Esophagus muscularis mucosa (tissue), 4 donors: ENCODE results near the gene SIGLEC8. TPM values are rescaled to one million over a fixed set of nuclear protein-coding genes. Genes with fewer than 3 reads are reported as not detected.
"Not testable (repeated sequence)": the region's sequence is repeated elsewhere in the genome, so short reads cannot be mapped to it uniquely, and the experiment has no call there.

Experiments
- DNase-seq: peaks from one replicate; pipeline ENCODE4 v3.0.0-alpha.2; 2017; ENCODE audit errors: extremely low spot score
- H3K27ac ChIP-seq, 4 donors: fragments of 200-600 bp; sonication (generic); replicated peaks in 1 of 4; 1 replicate in 3 of 4; 2 replicates in 1 of 4; pipeline ENCODE4 v1.5.1; 2016 to 2019; ENCODE audit warnings: mild to moderate bottlenecking in 1 of 4
- H3K27me3 ChIP-seq, 4 donors: fragments of 200-600 bp; sonication (generic); one replicate each; pipeline versions ENCODE4 v1.5.1 to v1.6.0; 2016 to 2019
- H3K36me3 ChIP-seq, 4 donors: fragments of 200-600 bp; sonication (generic); one replicate each; pipeline ENCODE4 v1.5.1; 2016 to 2019
- H3K4me1 ChIP-seq, 4 donors: fragments of 200-600 bp; sonication (generic); one replicate each; pipeline ENCODE4 v1.5.1; 2016 to 2019
- H3K4me3 ChIP-seq, 4 donors: fragments of 200-600 bp; sonication (generic); 1 replicate in 2 of 4; 2 replicates in 2 of 4; pipeline ENCODE4 v1.5.1; 2016 to 2019; ENCODE audit warnings: mild to moderate bottlenecking in 4 of 4, moderate library complexity in 1 of 4
- H3K9me3 ChIP-seq, 4 donors: fragments of 200-600 bp; sonication (generic); 1 replicate in 3 of 4; 2 replicates in 1 of 4; pipeline ENCODE4 v1.5.1; 2016 to 2019
- EP300 ChIP-seq: sonication (generic); formaldehyde crosslinking; IDR thresholded peaks from one replicate; pipeline ENCODE4 v1.6.1; 2017; ENCODE audit warnings: antibody characterized with exemption
- POLR2A ChIP-seq: fragments of 450-650 bp; IDR thresholded peaks from one replicate; pipeline ENCODE4 v1.6.1; 2017; ENCODE audit warnings: antibody characterized with exemption, moderate library complexity, mild to moderate bottlenecking, low read depth
- POLR2AphosphoS5 ChIP-seq, 2 donors: sonication (generic); formaldehyde crosslinking; IDR thresholded peaks; one replicate each; pipeline ENCODE4 v1.6.1; 2017; ENCODE audit warnings: antibody characterized with exemption in 2 of 2
- WGBS: methylation state at CpG from one replicate; pipeline ENCODE4 v1.1.5; 2018; 5-methylcytosine and 5-hydroxymethylcytosine counted together
- intact Hi-C: fragments of 100-400 bp; cut with DNase I; formaldehyde crosslinking; loops from one replicate; pipeline ENCODE4 v1.15.1; 2023
- total RNA-seq, 4 donors: library from RNA; depleted of rRNA; stranded (reverse); fragments of >200 nt; gene quantifications; one replicate each; pipeline versions ENCODE4 v1.1.0 to v1.2.1, GENCODE V29; 2016
- TF ChIP-seq, protein P1 (sequence below), 3 experiments: fragments of 200-600 bp in 2 of 3; fragments of 450-650 bp in 1 of 3; sonication (generic) in 2 of 3; IDR thresholded peaks; one replicate each; pipeline ENCODE4 v1.5.1; 2017 to 2019; ENCODE audit warnings: antibody characterized with exemption in 3 of 3, mild to moderate bottlenecking in 2 of 3, moderate library complexity in 1 of 3

SIGLEC8 gene
- total RNA-seq, 4 donors from 2014 or later = 0.66 to 1.7 (median 0.86) TPM; not detected in 1

GRCh38 chr19:51456541-51457290 is 1.5 kb downstream of the SIGLEC8 start:
- no peak for TF ChIP-seq POLR2AphosphoS5 (IDR thresholded peaks at IDR 0.05)
- no peak for TF ChIP-seq EP300
- TF ChIP-seq POLR2A = no peak
- TF ChIP-seq, protein P1, sequence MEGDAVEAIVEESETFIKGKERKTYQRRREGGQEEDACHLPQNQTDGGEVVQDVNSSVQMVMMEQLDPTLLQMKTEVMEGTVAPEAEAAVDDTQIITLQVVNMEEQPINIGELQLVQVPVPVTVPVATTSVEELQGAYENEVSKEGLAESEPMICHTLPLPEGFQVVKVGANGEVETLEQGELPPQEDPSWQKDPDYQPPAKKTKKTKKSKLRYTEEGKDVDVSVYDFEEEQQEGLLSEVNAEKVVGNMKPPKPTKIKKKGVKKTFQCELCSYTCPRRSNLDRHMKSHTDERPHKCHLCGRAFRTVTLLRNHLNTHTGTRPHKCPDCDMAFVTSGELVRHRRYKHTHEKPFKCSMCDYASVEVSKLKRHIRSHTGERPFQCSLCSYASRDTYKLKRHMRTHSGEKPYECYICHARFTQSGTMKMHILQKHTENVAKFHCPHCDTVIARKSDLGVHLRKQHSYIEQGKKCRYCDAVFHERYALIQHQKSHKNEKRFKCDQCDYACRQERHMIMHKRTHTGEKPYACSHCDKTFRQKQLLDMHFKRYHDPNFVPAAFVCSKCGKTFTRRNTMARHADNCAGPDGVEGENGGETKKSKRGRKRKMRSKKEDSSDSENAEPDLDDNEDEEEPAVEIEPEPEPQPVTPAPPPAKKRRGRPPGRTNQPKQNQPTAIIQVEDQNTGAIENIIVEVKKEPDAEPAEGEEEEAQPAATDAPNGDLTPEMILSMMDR (IDR thresholded peaks at IDR 0.05) = no peak
- intact Hi-C loops = no loop called here
- 70% methylated on average over 11 of the region's 11 CpGs for WGBS
- no peaks in the 10 kb centered on the region for H3K9me3 ChIP-seq
- H3K27me3 ChIP-seq = peaks cover 0 to 84% (median 2%) of the 10 kb centered on the region in 4 donors
- no peak overlapping the region for H3K27ac ChIP-seq
- no peak overlapping the region for H3K4me3 ChIP-seq
- no peak for DNase-seq
- no peaks in the 10 kb centered on the region for H3K36me3 ChIP-seq
- no peaks in the 10 kb centered on the region for H3K4me1 ChIP-seq

- 82% methylated on average over 5 of the region's 5 CpGs for WGBS
Measured at GRCh38 chr19:51450730-51451307, 7.4 kb downstream of the SIGLEC8 start.

DNA sequence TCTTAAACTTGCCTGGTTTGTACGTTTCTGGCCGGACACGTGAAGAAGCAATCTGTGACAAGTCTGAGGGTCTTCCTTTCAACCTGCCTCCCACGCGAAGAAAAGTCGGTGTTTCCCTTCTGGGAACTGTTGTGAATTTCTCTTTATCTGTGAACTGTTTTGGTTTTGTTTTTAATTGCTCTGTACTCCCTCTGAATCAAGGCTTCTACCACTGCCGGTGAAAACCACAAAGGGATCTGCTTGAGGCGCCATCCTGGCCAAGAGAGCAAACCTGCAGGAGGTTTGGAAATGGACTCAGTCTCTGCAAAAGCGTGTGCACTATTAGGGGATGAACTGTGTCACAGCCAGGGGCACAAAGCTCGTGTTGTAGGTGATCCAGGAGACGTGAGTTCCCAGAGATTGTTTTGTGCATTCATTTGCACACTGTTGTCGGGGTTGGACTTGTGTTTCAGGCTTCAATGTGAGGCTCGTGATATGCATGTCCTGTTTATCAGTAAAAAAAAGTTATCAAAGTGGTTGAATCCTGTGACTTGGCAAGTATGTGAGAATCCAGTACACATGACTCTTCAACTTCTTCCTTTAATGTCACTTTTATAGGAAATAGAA is 9.7 kb downstream of the SIGLEC8 start:
- DNase-seq = no peak
- Histone ChIP-seq H3K36me3 (no peaks in the 10 kb centered on the region), H3K9me3 (no peaks in the 10 kb centered on the region), H3K27me3 (peaks cover 0 to 41% (median 0%) of the 10 kb centered on the region in 4 donors), H3K4me1 (no peaks in the 10 kb centered on the region), H3K4me3 (no peak overlapping the region), H3K27ac (no peak overlapping the region)
- intact Hi-C loops = no loop called here
- 64% methylated on average over 13 of the region's 13 CpGs for WGBS
- TF ChIP-seq EP300 (no peak), POLR2AphosphoS5 (IDR thresholded peaks at IDR 0.05) (no peak), POLR2A (no peak)
- TF ChIP-seq, protein P1 (IDR thresholded peaks at IDR 0.05) = no peak

More at GRCh38 chr19:51450730-51451307, 7.4 kb downstream of the SIGLEC8 start:
- DNase-seq = no peak
- Histone ChIP-seq H3K27me3 (peaks cover 0 to 53% (median 0%) of the 10 kb centered on the region in 4 donors), H3K4me3 (no peak overlapping the region), H3K4me1 (no peaks in the 10 kb centered on the region), H3K27ac (no peak overlapping the region), H3K36me3 (no peaks in the 10 kb centered on the region), H3K9me3 (no peaks in the 10 kb centered on the region)
- TF ChIP-seq EP300 = no peak
- no peak for TF ChIP-seq POLR2A
- no peak for TF ChIP-seq POLR2AphosphoS5 (IDR thresholded peaks at IDR 0.05)
- TF ChIP-seq, protein P1 (IDR thresholded peaks at IDR 0.05) = no peak
- intact Hi-C loops = no loop called here

DNA sequence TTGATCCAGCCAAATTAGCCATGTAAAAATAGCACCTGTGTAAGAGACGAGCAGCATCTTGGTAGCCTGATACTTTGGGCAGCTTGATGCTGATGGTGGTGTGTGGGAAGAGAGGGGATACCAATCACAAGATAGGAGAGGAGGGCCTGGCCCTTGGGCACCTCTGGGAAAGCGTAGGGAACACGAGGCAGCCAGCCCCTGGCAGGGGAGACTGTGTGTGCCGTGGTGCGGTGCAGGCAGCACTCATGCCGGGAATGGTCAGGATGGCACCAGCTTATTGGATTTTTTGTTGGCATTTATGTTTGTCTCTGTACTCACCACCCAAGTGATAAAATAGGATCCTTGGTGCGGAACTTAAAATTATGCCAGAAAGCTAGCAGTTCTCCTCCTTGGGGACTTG is 10.2 kb downstream of the SIGLEC8 start:
- TF ChIP-seq POLR2AphosphoS5 (IDR thresholded peaks at IDR 0.05) = no peak
- no peak for TF ChIP-seq EP300
- TF ChIP-seq, protein P1 (IDR thresholded peaks at IDR 0.05) = no peak
- TF ChIP-seq POLR2A = no peak
- no peak for DNase-seq
- WGBS = 84% methylated on average over 7 of the region's 7 CpGs
- Histone ChIP-seq H3K27ac (no peak overlapping the region), H3K4me3 (no peak overlapping the region), H3K4me1 (no peaks in the 10 kb centered on the region), H3K36me3 (no peaks in the 10 kb centered on the region), H3K9me3 (no peaks in the 10 kb centered on the region), H3K27me3 (peaks cover 0 to 41% (median 0%) of the 10 kb centered on the region in 4 donors)
- intact Hi-C loops = no loop called here

DNA sequence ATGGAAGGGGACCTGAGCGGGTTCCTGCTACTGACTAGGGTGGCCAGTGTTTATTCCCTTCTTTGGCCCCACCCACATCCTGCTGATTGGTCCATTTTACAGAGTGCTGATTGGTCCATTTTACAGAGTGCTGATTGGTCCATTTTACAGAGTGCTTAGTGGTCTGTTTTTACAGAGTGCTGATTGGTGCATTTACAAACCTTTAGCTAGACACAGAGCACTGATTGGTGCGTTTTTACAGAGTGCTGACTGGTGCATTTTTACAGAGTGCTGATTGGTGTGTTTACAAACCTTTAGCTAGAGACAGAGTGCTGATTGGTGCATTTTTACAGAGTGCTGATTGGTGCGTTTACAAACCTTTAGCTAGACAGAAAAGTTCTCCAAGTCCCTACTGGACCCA is 10.7 kb downstream of the SIGLEC8 start:
- H3K36me3 ChIP-seq, H3K4me1 ChIP-seq, H3K9me3 ChIP-seq, H3K27ac ChIP-seq, H3K4me3 ChIP-seq, DNase-seq, intact Hi-C loops: not testable (repeated sequence)
- 87% methylated on average over 3 of the region's 3 CpGs for WGBS
- H3K27me3 ChIP-seq = peaks cover 0 to 41% (median 0%) of the 10 kb centered on the region in 4 donors
